HepG2 (cell line): ENCODE data around the gene ZKSCAN3. TPM values are rescaled to one million over a fixed set of nuclear protein-coding genes. Genes with fewer than 3 reads are reported as not detected.
A peak's percentile ranks its signal among the peaks of the same experiment; 100 is the strongest.

Experiments used
- ARHGAP35 ChIP-seq: sonication (generic); formaldehyde crosslinking; IDR thresholded peaks from 2 replicates; pipeline ENCODE4 v1.9.0; 2022; ENCODE audit warnings: mild to moderate bottlenecking, inconsistent platforms, moderate library complexity, missing genetic modification reagents, borderline replicate concordance
- ASH2L ChIP-seq: fragments of 300-600, 200-600 bp; sonication (generic); IDR thresholded peaks from 2 replicates; pipeline ENCODE4 v1.7.0; 2017; ENCODE audit warnings: low read depth, mild to moderate bottlenecking, moderate library complexity, mixed read lengths, low read length; ENCODE audit not compliant: insufficient read length
- ATF6 ChIP-seq: sonication (generic); formaldehyde crosslinking; conservative IDR thresholded peaks from 2 replicates; pipeline ENCODE4 v1.4.0; 2020; ENCODE audit warnings: missing genetic modification reagents
- GATAD1 ChIP-seq: IDR thresholded peaks from 2 replicates; pipeline ENCODE4 v1.6.1; 2016; ENCODE audit warnings: missing genetic modification reagents, missing compliant biosample characterization
- HMGXB3 ChIP-seq: sonication (generic); formaldehyde crosslinking; IDR thresholded peaks from 2 replicates; pipeline ENCODE4 v1.4.0; 2020; ENCODE audit warnings: missing genetic modification reagents, borderline replicate concordance
- KLF11 ChIP-seq: IDR thresholded peaks from 2 replicates; pipeline ENCODE4 v1.6.1; 2016; ENCODE audit warnings: missing compliant biosample characterization
- MED1 ChIP-seq: sonication (generic); formaldehyde crosslinking; IDR thresholded peaks from 2 replicates; pipeline ENCODE4 v1.4.0; 2020; ENCODE audit warnings: missing genetic modification reagents
- MIXL1 ChIP-seq: IDR thresholded peaks from 2 replicates; pipeline ENCODE4 v1.6.1; 2016
- MZF1 ChIP-seq: sonication (generic); formaldehyde crosslinking; IDR thresholded peaks from 2 replicates; pipeline ENCODE4 v1.8.1; 2023; ENCODE audit warnings: mild to moderate bottlenecking, missing genetic modification reagents, borderline replicate concordance
- NFYB ChIP-seq: sonication (generic); formaldehyde crosslinking; IDR thresholded peaks from 2 replicates; pipeline ENCODE4 v1.4.0; 2020; ENCODE audit warnings: missing genetic modification reagents
- NRL ChIP-seq: sonication (generic); formaldehyde crosslinking; IDR thresholded peaks from 2 replicates; pipeline ENCODE4 v1.5.0; 2020; ENCODE audit warnings: missing genetic modification reagents, mild to moderate bottlenecking, moderate library complexity, borderline replicate concordance
- PATZ1 ChIP-seq: sonication (generic); formaldehyde crosslinking; IDR thresholded peaks from 2 replicates; pipeline ENCODE4 v1.4.0; 2020; ENCODE audit warnings: missing genetic modification reagents
- RCOR2 ChIP-seq: IDR thresholded peaks from 2 replicates; pipeline ENCODE4 v1.6.1; 2016; ENCODE audit warnings: missing biosample characterization, missing genetic modification reagents
- SAFB2 ChIP-seq: sonication (generic); formaldehyde crosslinking; IDR thresholded peaks from 2 replicates; pipeline ENCODE4 v1.5.1; 2020; ENCODE audit warnings: missing genetic modification reagents, low read depth, mild to moderate bottlenecking, borderline replicate concordance
- SP4 ChIP-seq: sonication (generic); formaldehyde crosslinking; IDR thresholded peaks from 2 replicates; pipeline ENCODE4 v1.8.1; 2023; ENCODE audit warnings: mild to moderate bottlenecking, missing genetic modification reagents
- THAP7 ChIP-seq: sonication (generic); formaldehyde crosslinking; IDR thresholded peaks from 2 replicates; pipeline ENCODE4 v1.8.1; 2023; ENCODE audit warnings: mild to moderate bottlenecking, missing genetic modification reagents
- ZFX ChIP-seq: sonication (generic); formaldehyde crosslinking; IDR thresholded peaks from 2 replicates; pipeline ENCODE4 v1.4.0; 2020; ENCODE audit warnings: mild to moderate bottlenecking, low read depth, missing genetic modification reagents, moderate library complexity
- ZNF124 ChIP-seq: sonication (generic); formaldehyde crosslinking; IDR thresholded peaks from 2 replicates; pipeline ENCODE4 v1.4.0; 2020; ENCODE audit warnings: missing genetic modification reagents
- ZNF782 ChIP-seq: sonication (generic); formaldehyde crosslinking; IDR thresholded peaks from 2 replicates; pipeline ENCODE4 v1.4.0; 2020; ENCODE audit warnings: missing genetic modification reagents, mild to moderate bottlenecking, borderline replicate concordance
- polyA plus RNA-seq, 8 experiments: library from polyadenylated mRNA; depleted of rRNA in 3 of 8; stranded (reverse) in 7 of 8; unstranded in 1 of 8; fragments of >200 nt; fragmentation: Illumina TruSeq in 4 of 8; extraction: Trizol in 4 of 8; gene quantifications; 2 replicates each; pipeline versions ENCODE4 v1.2.1 to v1.2.3, GENCODE V29; 2011 to 2016; ENCODE audit warnings: low read depth in 4 of 8, missing spikeins in 1 of 8, mixed read lengths in 1 of 8; ENCODE audit not compliant: insufficient read depth in 1 of 8
- total RNA-seq, 5 experiments: library from RNA; depleted of rRNA; stranded (reverse); fragments of >200 nt; fragmentation: Illumina TruSeq; extraction: Trizol; gene quantifications; 2 replicates each; pipeline ENCODE4 v1.2.3, GENCODE V29; 2016; ENCODE audit warnings: low read depth in 1 of 5

The ZKSCAN3 gene
- total and polyA plus RNA-seq, 2 of the 13 experiments (the other 11 are each of a cell fraction or from before 2014, with no cell fraction given): 3.3 to 7.4 TPM

GRCh38 chr6:28355743-28356665 is 6.3 kb downstream of the ZKSCAN3 start (continued):
- TF ChIP-seq HMGXB3 (CRISPR knock-in tag): peak; percentile 50; the same call in 1 of the 2 replicates
- TF ChIP-seq SP4 (CRISPR knock-in tag): peak; percentile 47; the same call in 1 of the 2 replicates
- TF ChIP-seq ZNF782 (CRISPR knock-in tag): no peak
- TF ChIP-seq ASH2L: peak; percentile 95
- peak; percentile 84; the same call in 1 of the 2 replicates for TF ChIP-seq MIXL1 (CRISPR knock-in tag)
- TF ChIP-seq MZF1 (CRISPR knock-in tag): no peak
- TF ChIP-seq PATZ1 (CRISPR knock-in tag): 0 out of 2 replicates have a peak, but pooled peaks have one; percentile 12
- peak; percentile 70; the same call in 1 of the 2 replicates for TF ChIP-seq KLF11
- peak; percentile 94 for TF ChIP-seq ZNF124
- peak; percentile 29; the same call in 1 of the 2 replicates for TF ChIP-seq MED1 (CRISPR knock-in tag)
- peak; percentile 70 for TF ChIP-seq GATAD1 (CRISPR knock-in tag)
- peak; percentile 52; the same call in 1 of the 2 replicates for TF ChIP-seq ZFX (CRISPR knock-in tag)
- TF ChIP-seq NRL: 0 out of 2 replicates have a peak, but pooled peaks have one; percentile 44
- 0 out of 2 replicates have a peak, but pooled peaks have one; percentile 33 for TF ChIP-seq THAP7 (CRISPR knock-in tag)
- no peak for TF ChIP-seq SAFB2 (CRISPR knock-in tag)
- TF ChIP-seq ATF6: 0 out of 2 replicates have a peak, but pooled peaks have one; percentile 79
- peak; percentile 47; the same call in 1 of the 2 replicates for TF ChIP-seq ARHGAP35 (CRISPR knock-in tag)
- 0 out of 2 replicates have a peak, but pooled peaks have one; percentile 19 for TF ChIP-seq NFYB (CRISPR knock-in tag)
- 0 out of 2 replicates have a peak, but pooled peaks have one; percentile 60 for TF ChIP-seq RCOR2 (CRISPR knock-in tag)
